HFF-Myc (cell line): Measurements from ENCODE around the gene FUT2.

Experiments used
- DNase-seq: peaks from one replicate; pipeline ENCODE4 v3.0.0-alpha.2; 2011; ENCODE audit warnings: low read depth; ENCODE audit errors: extremely low read depth
- H3K4me3 ChIP-seq: replicated peaks from 2 replicates; pipeline ENCODE4 v1.5.1; 2011; ENCODE audit warnings: low read depth, mild to moderate bottlenecking, control low read depth, low read length
- CTCF ChIP-seq: IDR thresholded peaks from 2 replicates; pipeline ENCODE4 v1.5.1; 2012; ENCODE audit warnings: mild to moderate bottlenecking, low read depth, low read length, control low read depth; ENCODE audit errors: missing control alignments

The FUT2 gene

GRCh38 chr19:48663667-48664066, 32.1 kb upstream of the FUT2 start:
- DNase-seq = no peak
- TF ChIP-seq CTCF = no peak
- no peak overlapping the region for H3K4me3 ChIP-seq

GRCh38 chr19:48664476-48664875, 31.3 kb upstream of the FUT2 start:
- no peak for TF ChIP-seq CTCF
- no peak for DNase-seq
- no peak overlapping the region for H3K4me3 ChIP-seq

GRCh38 chr19:48665786-48666185, 30.0 kb upstream of the FUT2 start:
- TF ChIP-seq CTCF = no peak
- DNase-seq = no peak
- no peak overlapping the region for H3K4me3 ChIP-seq

GRCh38 chr19:48668332-48668731, 27.4 kb upstream of the FUT2 start:
- no peak for TF ChIP-seq CTCF
- no peak overlapping the region for H3K4me3 ChIP-seq
- no peak for DNase-seq

- TF ChIP-seq CTCF = no peak
- DNase-seq = no peak
- no peak overlapping the region for H3K4me3 ChIP-seq
Measured at GRCh38 chr19:48668761-48669160, 27.0 kb upstream of the FUT2 start.

- no peak for TF ChIP-seq CTCF
- H3K4me3 ChIP-seq = no peak overlapping the region
- DNase-seq = no peak
Measured at GRCh38 chr19:48669903-48670668, 25.7 kb upstream of the FUT2 start.
